HepG2 (cell line): ENCODE data around the gene SRBD1. TPM values are rescaled to one million over a fixed set of nuclear protein-coding genes. Genes with fewer than 3 reads are reported as not detected.

Source experiments
- CCDC6 ChIP-seq: sonication (generic); formaldehyde crosslinking; IDR thresholded peaks from 2 replicates; pipeline ENCODE4 v1.8.1; 2022; ENCODE audit warnings: mild to moderate bottlenecking, missing genetic modification reagents, moderate library complexity
- FOSL2 ChIP-seq: sonication (generic); formaldehyde crosslinking; IDR thresholded peaks from 2 replicates; pipeline ENCODE4 v1.4.0; 2020; ENCODE audit warnings: missing genetic modification reagents
- JUNB ChIP-seq: sonication (generic); formaldehyde crosslinking; IDR thresholded peaks from 2 replicates; pipeline ENCODE4 v1.8.0; 2022; ENCODE audit warnings: missing genetic modification reagents, mild to moderate bottlenecking, borderline replicate concordance
- NPAS2 ChIP-seq: sonication (generic); formaldehyde crosslinking; IDR thresholded peaks from 2 replicates; pipeline ENCODE4 v1.8.0; 2022; ENCODE audit warnings: mild to moderate bottlenecking, missing genetic modification reagents, borderline replicate concordance
- SMAD1 ChIP-seq: sonication (generic); formaldehyde crosslinking; IDR thresholded peaks from 2 replicates; pipeline ENCODE4 v1.4.0; 2020; ENCODE audit warnings: missing genetic modification reagents, low read depth, mild to moderate bottlenecking, borderline replicate concordance
- TCF7 ChIP-seq: sonication (generic); IDR thresholded peaks from 2 replicates; pipeline ENCODE4 v1.6.1; 2016; ENCODE audit warnings: antibody characterized with exemption, low read depth
- polyA plus RNA-seq, 8 experiments: library from polyadenylated mRNA; depleted of rRNA in 3 of 8; stranded (reverse) in 7 of 8; unstranded in 1 of 8; fragments of >200 nt; fragmentation: Illumina TruSeq in 4 of 8; extraction: Trizol in 4 of 8; gene quantifications; 2 replicates each; pipeline versions ENCODE4 v1.2.1 to v1.2.3, GENCODE V29; 2011 to 2016; ENCODE audit warnings: low read depth in 4 of 8, missing spikeins in 1 of 8, mixed read lengths in 1 of 8; ENCODE audit not compliant: insufficient read depth in 1 of 8
- total RNA-seq, 5 experiments: library from RNA; depleted of rRNA; stranded (reverse); fragments of >200 nt; fragmentation: Illumina TruSeq; extraction: Trizol; gene quantifications; 2 replicates each; pipeline ENCODE4 v1.2.3, GENCODE V29; 2016; ENCODE audit warnings: low read depth in 1 of 5
- TF ChIP-seq, protein P1 (sequence below): sonication (generic); formaldehyde crosslinking; IDR thresholded peaks from 2 replicates; pipeline ENCODE4 v1.4.0; 2020; ENCODE audit warnings: missing genetic modification reagents
- TF ChIP-seq, protein P2 (sequence below): IDR thresholded peaks from 2 replicates; pipeline ENCODE4 v1.6.1; 2016; ENCODE audit warnings: low read depth, missing genetic modification reagents, missing compliant biosample characterization
- TF ChIP-seq, protein P3 (sequence below), 2 experiments: IDR thresholded peaks; 2 replicates each; pipeline ENCODE4 v1.6.1; 2011 to 2012; ENCODE audit warnings: low read length in 2 of 2, borderline replicate concordance in 1 of 2, low read depth in 1 of 2, mild to moderate bottlenecking in 1 of 2, moderate library complexity in 1 of 2
- TF ChIP-seq, protein P4 (sequence below): fragments of 450-650 bp; IDR thresholded peaks from 2 replicates; pipeline ENCODE4 v1.6.1; 2016
- TF ChIP-seq, protein P5 (sequence below): sonication (generic); formaldehyde crosslinking; IDR thresholded peaks from 2 replicates; pipeline ENCODE4 v1.8.0; 2022; ENCODE audit warnings: missing genetic modification reagents, low read depth, mild to moderate bottlenecking, borderline replicate concordance

Gene SRBD1
- total and polyA plus RNA-seq, 2 of the 13 experiments (the other 11 are each of a cell fraction or from before 2014, with no cell fraction given) = 3.2 to 23.9 TPM

DNA sequence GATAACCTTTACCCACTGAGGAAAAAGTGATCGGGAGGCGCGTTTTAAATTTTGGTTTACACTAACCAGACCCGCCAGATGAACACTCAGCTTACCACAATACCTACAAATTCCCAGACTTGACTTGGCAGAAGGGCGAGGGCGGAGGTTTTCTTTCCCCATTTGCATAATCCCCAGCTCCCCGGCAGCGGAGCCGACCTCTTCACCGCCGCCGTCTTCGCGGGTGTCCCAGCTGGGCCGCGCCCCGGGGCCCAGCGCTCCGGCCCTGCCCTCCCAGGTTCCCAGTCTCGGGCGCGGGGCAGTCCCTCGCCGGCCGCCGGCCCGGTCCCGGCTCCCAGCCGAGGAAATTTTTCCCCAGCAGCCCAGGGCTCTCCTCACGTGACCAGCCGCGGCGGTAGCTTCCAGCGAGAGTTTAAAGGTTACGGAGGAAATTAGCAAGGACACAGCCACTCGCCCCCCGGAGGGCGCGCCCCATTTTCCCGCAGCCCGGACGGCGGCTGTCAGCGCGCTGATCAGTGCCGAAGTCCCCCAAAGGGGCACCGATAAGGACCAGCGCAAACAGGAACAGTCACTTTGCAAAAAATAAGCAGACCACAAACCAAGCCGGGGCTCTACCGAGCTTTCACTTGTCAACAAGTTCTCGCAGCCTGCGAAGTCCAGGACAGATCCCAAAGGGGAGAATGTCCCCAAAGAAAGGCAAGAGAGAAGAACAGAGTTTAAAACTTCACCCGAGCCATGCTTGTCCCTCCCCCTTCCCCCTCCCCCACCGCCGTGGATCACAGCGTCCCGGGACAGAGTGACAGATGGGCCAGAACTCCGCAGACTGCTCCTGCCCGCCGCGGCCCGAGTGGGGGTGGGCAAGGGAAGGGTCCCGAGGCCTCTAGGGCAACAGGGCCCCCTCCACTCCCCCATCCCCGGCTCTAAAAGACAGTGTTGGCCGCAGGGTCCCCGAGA lies 39.1 kb upstream of the SRBD1 start (continued):
- TF ChIP-seq, protein P1, sequence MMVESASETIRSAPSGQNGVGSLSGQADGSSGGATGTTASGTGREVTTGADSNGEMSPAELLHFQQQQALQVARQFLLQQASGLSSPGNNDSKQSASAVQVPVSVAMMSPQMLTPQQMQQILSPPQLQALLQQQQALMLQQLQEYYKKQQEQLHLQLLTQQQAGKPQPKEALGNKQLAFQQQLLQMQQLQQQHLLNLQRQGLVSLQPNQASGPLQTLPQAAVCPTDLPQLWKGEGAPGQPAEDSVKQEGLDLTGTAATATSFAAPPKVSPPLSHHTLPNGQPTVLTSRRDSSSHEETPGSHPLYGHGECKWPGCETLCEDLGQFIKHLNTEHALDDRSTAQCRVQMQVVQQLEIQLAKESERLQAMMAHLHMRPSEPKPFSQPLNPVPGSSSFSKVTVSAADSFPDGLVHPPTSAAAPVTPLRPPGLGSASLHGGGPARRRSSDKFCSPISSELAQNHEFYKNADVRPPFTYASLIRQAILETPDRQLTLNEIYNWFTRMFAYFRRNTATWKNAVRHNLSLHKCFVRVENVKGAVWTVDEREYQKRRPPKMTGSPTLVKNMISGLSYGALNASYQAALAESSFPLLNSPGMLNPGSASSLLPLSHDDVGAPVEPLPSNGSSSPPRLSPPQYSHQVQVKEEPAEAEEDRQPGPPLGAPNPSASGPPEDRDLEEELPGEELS = no peak
- TF ChIP-seq, protein P2, sequence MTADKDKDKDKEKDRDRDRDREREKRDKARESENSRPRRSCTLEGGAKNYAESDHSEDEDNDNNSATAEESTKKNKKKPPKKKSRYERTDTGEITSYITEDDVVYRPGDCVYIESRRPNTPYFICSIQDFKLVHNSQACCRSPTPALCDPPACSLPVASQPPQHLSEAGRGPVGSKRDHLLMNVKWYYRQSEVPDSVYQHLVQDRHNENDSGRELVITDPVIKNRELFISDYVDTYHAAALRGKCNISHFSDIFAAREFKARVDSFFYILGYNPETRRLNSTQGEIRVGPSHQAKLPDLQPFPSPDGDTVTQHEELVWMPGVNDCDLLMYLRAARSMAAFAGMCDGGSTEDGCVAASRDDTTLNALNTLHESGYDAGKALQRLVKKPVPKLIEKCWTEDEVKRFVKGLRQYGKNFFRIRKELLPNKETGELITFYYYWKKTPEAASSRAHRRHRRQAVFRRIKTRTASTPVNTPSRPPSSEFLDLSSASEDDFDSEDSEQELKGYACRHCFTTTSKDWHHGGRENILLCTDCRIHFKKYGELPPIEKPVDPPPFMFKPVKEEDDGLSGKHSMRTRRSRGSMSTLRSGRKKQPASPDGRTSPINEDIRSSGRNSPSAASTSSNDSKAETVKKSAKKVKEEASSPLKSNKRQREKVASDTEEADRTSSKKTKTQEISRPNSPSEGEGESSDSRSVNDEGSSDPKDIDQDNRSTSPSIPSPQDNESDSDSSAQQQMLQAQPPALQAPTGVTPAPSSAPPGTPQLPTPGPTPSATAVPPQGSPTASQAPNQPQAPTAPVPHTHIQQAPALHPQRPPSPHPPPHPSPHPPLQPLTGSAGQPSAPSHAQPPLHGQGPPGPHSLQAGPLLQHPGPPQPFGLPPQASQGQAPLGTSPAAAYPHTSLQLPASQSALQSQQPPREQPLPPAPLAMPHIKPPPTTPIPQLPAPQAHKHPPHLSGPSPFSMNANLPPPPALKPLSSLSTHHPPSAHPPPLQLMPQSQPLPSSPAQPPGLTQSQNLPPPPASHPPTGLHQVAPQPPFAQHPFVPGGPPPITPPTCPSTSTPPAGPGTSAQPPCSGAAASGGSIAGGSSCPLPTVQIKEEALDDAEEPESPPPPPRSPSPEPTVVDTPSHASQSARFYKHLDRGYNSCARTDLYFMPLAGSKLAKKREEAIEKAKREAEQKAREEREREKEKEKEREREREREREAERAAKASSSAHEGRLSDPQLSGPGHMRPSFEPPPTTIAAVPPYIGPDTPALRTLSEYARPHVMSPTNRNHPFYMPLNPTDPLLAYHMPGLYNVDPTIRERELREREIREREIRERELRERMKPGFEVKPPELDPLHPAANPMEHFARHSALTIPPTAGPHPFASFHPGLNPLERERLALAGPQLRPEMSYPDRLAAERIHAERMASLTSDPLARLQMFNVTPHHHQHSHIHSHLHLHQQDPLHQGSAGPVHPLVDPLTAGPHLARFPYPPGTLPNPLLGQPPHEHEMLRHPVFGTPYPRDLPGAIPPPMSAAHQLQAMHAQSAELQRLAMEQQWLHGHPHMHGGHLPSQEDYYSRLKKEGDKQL (CRISPR knock-in tag) = 0 out of 2 replicates have a peak, but pooled peaks have one; percentile 28
- no peak for TF ChIP-seq FOSL2 (CRISPR knock-in tag)
- TF ChIP-seq JUNB (CRISPR knock-in tag) = no peak
- no peak; the same call in 1 of the 2 replicates for TF ChIP-seq CCDC6
- TF ChIP-seq SMAD1 (CRISPR knock-in tag) = no peak
- TF ChIP-seq, protein P3, sequence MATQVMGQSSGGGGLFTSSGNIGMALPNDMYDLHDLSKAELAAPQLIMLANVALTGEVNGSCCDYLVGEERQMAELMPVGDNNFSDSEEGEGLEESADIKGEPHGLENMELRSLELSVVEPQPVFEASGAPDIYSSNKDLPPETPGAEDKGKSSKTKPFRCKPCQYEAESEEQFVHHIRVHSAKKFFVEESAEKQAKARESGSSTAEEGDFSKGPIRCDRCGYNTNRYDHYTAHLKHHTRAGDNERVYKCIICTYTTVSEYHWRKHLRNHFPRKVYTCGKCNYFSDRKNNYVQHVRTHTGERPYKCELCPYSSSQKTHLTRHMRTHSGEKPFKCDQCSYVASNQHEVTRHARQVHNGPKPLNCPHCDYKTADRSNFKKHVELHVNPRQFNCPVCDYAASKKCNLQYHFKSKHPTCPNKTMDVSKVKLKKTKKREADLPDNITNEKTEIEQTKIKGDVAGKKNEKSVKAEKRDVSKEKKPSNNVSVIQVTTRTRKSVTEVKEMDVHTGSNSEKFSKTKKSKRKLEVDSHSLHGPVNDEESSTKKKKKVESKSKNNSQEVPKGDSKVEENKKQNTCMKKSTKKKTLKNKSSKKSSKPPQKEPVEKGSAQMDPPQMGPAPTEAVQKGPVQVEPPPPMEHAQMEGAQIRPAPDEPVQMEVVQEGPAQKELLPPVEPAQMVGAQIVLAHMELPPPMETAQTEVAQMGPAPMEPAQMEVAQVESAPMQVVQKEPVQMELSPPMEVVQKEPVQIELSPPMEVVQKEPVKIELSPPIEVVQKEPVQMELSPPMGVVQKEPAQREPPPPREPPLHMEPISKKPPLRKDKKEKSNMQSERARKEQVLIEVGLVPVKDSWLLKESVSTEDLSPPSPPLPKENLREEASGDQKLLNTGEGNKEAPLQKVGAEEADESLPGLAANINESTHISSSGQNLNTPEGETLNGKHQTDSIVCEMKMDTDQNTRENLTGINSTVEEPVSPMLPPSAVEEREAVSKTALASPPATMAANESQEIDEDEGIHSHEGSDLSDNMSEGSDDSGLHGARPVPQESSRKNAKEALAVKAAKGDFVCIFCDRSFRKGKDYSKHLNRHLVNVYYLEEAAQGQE (IDR thresholded peaks at IDR 0.05; ENCODE audit: borderline replicate concordance in 1 of 2, low read depth in 1 of 2, low read length in 2 of 2) = no peak
- TF ChIP-seq, protein P4, sequence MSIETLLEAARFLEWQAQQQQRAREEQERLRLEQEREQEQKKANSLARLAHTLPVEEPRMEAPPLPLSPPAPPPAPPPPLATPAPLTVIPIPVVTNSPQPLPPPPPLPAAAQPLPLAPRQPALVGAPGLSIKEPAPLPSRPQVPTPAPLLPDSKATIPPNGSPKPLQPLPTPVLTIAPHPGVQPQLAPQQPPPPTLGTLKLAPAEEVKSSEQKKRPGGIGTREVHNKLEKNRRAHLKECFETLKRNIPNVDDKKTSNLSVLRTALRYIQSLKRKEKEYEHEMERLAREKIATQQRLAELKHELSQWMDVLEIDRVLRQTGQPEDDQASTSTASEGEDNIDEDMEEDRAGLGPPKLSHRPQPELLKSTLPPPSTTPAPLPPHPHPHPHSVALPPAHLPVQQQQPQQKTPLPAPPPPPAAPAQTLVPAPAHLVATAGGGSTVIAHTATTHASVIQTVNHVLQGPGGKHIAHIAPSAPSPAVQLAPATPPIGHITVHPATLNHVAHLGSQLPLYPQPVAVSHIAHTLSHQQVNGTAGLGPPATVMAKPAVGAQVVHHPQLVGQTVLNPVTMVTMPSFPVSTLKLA = no peak
- TF ChIP-seq, protein P5, sequence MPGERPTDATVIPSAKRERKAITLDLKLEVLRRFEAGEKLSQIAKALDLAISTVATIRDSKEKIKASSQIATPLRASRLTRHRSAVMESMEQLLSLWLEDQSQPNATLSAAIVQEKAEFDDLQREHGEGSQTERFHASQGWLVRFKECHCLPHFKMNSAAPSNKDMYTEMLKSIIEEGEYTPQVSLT = no peak
- no peak for TF ChIP-seq NPAS2 (CRISPR knock-in tag)
- TF ChIP-seq TCF7 = no peak
